ENCODE results near the gene HHEX.

- TF ChIP-seq CTCF (IDR thresholded peaks at IDR 0.05; ENCODE audit: insufficient read depth, low read depth, low read length) = no peak
- TF ChIP-seq EZH2 (IDR thresholded peaks at IDR 0.05; ENCODE audit: insufficient read depth, low read length) = no peak
Observed at GRCh38 chr10:92641492-92641891, 48.3 kb upstream of the HHEX start.

All from astrocyte (in vitro differentiated cells and primary cell).